HCEC 1CT (cell line): ENCODE data around the gene SH3D21.

Experiments used
- DNase-seq: peaks from one replicate; pipeline ENCODE4 v3.0.0-alpha.2; 2017

SH3D21 gene

DNA sequence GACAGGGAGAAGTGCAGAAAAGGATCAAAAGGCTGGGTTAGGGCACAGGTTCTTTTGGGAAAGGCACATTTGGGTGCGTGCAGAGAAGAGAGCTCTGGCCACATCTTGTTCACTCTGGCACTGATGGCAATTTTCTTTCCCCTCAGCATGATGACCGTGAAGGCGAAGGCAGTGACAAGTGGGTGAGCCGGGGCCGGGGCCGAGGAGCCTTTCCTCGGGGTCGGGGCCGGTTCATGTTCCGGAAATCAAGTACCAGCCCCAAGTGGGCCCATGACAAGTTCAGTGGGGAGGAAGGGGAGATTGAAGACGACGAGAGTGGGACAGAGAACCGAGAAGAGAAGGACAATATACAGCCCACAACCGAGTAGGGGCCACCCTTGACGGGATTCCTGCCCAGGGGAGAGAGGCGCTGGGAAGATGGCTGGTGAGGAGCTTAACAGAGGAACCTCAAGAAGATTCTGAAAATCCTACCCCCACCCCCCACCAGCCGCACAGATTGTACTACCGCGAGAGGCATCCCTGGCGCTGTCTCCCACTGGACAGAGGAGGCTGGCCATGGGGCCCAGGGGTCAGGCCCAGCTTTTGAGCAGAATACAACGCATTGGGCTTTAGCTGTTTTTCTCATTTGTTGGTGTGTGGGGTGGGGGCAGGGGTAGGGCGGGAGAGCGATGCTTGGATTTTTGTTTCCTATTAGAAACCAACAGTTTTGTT is 2.4 kb upstream of the SH3D21 start:
- no peak for DNase-seq

DNA sequence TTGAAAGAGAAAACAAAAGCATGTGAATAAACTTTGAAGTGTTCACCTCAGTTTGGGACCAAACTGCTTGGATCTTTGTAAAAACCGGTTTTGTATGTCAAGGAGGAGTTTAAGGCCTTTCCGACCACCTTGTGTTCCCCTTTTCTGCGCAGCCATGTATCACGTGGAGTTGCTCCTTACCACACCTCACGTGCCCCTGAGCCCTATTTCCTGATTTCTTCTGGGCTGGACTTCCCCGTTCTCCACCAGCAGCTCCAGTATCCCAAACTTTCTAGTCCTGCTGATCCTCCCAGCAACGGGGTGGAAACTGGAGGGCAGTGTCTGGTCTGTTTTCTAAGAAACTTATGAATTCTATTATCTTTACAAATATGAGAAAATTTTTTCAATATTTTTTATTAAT is 1.6 kb upstream of the SH3D21 start:
- DNase-seq, result no peak

DNA sequence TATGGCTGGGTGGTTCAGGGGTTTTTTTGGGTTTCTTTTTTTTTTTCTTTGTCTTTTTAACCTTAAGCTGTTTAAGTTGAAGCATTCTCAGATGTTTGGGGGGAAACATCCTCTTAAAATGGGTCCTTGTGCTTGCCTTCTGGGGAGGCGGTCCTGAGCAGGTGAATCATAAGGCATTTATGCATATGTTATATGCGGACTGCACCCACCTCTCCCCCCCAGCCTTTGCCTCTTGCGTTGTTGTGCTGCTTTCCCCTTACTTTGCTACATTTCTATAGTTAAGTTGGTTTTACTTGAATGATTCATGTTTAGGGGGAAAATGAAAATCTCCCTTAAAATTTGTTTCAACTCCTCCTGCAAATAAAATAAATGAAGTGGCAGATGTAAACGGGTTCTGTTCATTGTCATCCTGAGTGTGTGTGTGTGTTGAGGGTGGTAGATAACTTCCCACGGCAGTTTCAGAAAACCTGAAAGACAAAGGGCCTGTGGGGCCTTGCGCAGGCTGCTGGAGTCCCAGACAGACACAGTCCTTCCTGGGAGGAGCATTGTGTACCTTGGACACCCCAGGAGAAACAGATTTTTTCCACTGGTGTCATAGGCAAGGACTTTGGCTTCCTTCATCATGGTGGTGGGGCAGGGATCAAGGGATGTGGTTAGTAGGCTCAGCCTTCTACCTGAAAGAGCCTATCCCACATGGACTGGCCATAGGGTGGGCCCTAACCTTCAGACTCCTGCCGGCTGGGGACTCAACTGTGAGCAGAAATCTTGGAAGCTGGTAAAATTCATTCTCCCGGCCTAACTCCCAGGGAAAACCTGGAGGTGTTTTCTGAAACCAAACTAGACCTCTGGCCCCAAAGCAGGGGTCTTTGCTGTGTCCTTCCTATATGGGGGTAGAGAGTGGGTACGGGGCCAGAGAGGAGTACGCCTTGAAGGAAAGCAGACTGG is 926 bp upstream of the SH3D21 start:
- no peak for DNase-seq

DNA sequence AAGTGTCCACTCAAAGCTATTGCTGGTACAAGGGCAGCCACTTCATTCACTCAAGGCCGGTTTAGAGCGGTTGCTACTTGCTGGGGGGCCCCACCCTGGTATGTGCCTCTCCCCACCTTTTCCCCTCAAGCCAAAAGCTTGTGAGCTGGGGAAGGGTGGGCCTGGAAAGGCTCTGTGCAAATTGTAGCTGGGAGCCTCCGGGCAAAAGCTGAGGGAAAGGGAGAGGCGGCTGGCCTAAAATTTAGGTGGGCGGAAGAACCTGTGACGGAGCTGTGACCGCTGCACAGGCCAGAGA is 306 bp upstream of the SH3D21 start:
- DNase-seq, result no peak

DNA sequence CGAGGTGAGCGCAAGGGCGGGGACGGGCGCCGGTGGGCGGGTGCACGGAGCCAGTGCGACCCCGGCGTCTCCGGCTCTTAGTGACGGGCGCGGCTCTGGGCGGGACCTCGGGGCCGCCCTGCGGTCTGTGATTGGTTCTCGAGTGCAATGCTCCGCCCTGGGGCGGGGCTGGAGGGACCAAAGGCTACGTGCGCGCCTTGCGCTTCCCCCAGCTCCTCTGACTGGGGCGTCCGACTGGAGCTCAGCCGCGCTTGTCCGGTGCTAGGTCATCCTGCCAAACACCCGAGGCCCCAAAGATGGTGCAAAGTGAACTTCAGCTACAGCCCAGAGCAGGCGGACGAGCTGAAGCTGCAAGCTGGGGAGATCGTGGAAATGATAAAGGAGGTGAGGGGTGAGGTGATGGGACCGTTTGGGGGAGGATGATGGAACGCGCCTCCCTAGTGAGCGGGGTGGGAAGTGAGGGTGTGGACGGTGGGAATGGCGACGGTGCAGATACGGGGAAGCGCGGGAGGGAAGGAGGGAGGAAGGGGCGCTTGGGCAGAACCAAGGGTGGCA is 811 bp downstream of the SH3D21 start:
- DNase-seq, result peak; percentile 91

DNA sequence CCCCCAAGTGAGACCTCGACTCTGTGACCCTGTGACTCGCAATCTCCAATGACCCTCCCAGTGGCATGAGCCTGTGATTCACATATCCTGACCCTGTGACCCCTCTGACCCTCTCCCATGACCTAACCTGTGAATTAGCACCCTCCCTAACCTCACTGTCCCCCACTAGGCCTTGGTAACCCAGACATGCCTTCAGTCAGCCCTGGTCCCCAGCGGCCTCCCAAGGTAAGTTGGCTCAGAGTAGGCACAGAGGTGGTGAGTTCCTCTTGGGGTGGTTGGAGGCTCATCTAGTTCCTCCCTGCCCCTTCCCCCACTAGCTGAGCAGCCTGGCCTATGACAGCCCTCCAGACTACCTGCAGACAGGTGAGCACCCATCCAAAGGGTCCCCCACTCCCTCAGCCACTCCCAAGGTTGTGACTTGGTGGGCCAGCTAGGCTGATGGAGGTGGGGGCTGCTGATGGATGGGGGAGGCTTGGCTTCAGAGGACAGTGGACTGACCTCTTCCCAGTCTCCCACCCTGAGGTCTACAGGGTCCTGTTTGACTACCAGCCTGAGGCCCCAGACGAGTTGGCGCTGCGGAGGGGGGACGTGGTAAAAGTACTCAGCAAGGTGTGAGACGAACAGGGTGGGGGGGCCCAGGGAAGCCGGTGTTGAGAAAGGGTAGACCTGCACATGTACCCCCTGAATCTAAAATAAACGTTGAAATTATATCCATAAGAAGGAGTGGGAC is 1.6 kb downstream of the SH3D21 start:
- DNase-seq, result no peak

DNA sequence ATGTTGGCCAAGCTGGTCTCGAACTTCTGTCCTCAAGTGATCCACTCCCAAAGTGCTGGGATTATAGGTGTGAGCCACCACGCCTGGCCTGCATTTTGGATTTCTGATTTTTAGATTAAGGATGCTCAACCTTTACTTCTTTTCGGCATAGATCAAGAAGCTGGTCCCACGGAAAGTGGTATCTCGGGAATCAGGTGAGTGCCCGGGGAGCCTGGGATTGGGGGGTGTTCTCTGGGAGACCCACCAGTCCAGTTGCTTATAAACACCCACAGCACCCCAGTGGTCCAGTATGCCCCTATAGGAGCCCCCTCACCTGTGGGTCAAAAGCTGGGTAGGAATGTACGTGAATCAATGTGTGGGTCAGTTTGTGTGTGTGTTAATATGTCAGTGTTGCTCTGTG is 3.2 kb downstream of the SH3D21 start:
- no peak for DNase-seq

DNA sequence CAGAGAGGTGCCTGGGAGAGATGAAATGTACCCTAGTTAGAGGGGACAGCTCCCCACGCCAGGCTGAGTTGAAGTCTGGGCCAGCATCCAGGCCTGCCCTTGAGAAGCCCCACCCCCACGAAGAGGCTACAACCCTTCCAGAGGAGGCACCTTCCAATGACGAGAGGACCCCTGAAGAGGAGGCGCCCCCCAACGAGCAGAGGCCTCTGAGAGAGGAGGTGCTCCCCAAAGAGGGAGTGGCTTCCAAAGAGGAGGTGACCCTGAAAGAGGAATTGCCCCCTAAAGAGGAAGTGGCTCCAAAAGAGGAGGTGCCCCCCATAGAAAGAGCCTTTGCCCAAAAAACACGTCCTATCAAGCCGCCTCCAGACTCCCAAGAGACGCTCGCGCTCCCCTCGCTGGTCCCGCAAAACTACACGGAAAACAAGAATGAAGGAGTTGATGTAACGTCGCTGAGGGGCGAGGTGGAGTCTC is 14.2 kb downstream of the SH3D21 start:
- DNase-seq, result no peak

DNA sequence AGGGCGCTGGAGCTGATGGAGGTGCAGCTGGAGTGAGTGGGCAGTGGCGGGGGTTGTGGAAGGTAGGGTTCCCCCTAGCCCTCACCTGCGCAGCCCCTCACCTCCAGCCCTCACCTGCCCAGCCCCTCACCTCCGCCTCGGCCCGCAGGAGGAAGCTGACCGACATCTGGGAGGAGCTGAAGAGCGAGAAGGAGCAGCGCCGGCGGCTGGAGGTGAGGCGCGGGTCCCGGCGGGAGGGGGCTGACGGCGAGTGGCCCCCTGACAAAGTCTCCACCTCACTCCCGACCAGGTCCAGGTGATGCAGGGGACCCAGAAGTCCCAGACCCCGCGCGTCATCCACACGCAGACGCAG is 14.6 kb downstream of the SH3D21 start:
- DNase-seq, result no peak

DNA sequence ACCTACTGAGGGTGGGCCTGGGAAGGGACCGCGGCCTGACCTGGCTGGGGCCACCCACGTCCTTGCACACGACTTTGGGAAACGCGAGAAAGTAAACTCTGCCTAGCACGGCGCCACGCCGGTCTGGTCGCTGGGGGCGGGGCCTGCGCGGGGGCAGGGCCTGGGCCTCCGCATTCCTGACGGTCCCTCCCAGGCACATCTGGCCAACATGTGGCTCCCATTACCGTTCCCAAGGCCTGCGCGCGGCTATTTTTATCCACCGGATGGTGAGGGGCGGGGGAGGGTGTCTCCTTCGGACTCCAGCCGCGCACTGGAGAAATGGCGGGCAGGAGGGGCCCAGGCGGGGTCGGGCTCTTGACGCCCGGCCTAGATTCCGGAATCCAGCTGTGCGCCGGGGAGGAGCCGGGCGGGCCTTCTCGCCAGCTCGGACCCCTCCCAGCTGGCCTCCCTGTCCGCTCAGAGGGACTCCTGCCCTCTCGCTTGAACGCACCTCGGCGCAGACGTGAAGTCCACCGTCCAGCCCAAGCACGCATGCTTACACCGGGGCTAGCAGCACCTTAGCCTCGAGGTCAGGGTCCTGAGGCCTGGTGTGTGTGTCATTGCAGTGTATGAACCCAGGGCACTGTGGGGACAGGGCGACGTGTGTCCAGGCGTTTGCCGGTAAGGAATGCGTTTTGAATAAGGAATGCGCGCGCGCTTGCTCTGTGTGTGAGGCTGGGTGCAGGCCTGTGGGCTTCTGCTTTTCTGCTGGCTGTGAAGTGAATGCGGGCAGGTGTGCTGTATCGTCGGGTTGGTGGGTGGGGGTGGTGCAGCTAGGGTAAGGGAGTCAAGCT is 15.2 kb downstream of the SH3D21 start:
- DNase-seq, result peak; percentile 95

DNA sequence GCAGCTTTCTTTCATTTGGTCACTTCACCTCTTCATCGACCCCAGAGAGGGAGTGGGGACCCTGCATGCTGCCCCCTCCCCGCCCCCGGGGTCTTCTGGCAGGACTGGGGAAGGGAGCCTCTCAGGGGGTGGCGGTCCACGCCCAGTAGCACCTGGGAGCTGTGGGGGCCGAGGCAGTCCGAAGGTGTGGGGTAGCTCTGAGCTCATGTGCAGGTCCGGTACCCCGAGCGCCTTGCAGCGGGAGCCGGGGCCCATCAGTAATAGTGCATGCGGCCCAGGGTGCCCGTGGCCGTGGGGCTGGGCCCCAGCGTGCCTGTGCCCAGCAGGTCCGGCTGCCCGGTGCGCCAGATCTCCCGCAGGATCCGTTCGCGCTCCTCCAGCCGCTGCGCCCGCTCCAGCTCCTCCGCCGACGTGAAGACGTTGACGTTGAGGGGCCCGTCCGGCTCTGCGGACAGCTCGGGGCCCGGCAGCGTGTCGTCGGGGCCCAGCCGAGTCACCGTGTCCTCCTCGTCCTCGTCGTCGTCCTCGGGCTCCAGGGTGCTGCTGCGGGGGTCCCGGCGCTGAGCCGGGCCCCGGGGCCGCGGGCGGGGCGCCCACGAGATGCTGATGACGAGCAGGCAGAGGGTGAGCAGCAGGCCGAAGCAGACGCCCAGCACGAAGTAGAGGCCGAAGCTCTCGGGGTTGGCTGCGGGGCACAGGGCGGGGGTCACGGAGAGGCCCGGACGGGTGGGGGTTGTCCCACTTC is 16.0 kb downstream of the SH3D21 start:
- peak; percentile 51 for DNase-seq

DNA sequence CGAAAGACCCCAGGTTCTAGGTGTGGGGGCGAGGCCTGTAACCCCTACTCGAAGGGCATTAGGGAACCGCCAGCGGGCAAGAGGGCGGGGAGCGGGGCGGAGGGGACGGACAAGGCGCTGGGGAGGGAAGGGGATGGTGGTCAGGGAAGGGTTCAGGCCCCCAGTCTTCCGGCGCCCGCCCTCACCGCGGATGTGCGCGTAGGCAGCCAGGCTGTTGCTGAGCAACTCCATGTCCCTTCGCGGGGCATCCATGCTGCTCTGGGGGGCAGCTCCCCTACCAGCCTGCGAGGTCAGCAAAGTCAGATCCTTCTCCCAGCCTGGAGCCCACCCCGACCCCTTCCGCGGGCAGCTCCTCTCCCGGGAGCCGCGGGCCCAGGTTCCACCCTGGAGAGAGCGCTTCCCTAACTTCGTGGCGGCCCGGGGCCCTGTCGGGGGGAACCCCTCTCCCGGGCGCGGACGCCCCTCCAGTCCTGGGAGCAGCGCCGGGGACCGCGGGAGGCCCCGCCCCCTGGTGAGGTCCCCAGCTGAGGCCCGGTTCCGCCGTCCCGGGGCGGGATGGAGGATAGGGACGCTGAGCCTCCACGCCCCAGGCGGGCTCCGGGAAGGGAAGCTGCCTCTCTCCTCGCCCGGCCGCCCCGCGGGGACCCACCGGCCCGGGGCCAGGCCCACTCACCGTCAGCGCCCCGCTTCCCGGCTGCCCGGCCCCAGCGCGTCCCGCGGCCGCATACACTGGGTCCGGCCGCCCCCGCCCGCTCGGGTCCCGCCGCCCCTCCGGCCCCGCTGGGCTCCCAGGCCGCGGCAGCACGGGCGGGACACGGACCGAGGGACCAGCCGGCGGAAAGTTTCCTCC is 16.8 kb downstream of the SH3D21 start:
- peak; percentile 66 for DNase-seq

DNA sequence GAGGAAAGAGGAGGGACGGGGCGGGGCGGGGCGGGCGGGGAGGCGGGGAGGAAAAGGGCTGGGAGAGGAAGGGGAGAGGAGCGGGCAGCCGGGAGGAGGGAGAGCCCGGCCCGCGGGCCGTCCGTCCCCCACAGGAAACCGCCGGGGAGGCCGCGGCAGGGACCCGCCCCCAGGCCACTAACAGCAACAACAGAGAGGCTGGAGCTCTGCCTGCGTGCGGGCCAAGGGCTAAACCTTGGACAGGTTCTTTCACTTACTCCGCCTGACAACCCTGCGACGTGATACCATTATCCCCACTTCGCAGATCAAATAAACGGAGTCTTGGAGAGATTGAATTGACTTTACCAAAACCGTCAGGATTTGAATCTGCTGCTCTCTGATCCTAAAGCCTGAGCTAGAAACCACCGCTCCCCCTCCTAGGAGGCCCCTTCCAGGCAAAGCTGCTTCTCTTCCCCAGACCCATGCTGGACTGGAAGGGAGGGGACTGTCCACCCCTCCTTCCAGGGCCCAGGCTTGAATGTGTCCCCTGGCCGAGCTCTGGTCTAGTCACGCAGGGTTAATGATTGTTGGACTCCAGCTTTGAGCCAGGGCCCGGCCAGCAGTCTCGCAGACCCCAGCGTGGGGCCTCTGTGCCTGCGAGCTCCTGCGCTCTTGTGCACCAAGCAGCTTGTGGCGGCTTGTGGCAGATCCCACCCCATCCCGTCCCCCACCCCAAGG is 17.6 kb downstream of the SH3D21 start, which contains the start of gene EVA1B:
EVA1B (minus strand) TSS at position 10 of the 717 bp plus-strand sequence. CDS start 608 bp downstream, outside the sequence.
- DNase-seq, result peak; percentile 78

DNA sequence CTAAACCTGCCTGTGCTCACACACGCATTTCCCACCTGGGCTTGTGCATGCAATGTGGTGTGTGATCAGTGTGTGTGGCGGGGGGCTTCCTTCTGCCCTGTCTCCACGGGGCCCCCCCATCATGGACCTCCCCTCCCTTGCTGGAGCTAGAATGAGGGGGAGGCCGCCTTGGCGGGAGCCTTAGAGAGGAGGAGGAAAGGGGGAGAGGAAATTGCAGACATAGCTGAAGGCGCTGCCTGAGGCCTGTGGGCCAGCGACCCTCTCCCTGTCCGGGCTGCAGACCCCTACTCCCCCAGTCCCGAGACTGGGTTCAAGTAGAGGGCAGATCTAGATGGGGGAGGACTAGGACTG is 18.2 kb downstream of the SH3D21 start:
- DNase-seq, result no peak

DNA sequence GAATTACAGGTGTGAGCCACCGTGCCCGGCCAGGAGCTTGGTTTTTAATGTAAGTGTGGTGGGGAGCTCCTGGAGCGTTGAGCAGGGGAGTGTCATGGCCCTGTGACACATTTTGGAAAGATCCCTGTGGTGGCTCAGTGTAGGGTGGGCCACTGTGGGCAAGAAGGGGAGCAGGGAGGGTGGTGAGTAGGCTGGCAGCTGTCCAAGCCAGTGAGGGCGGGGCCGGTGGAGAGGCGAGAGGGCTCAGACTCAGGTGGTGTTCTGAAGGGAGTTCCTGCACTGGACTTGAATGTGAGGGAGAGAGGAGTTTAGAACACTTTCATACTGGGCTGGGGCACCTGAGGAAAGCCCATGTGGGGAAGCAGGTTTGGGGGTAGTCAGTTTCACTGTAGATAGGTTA is 20.3 kb downstream of the SH3D21 start:
- DNase-seq, result no peak

DNA sequence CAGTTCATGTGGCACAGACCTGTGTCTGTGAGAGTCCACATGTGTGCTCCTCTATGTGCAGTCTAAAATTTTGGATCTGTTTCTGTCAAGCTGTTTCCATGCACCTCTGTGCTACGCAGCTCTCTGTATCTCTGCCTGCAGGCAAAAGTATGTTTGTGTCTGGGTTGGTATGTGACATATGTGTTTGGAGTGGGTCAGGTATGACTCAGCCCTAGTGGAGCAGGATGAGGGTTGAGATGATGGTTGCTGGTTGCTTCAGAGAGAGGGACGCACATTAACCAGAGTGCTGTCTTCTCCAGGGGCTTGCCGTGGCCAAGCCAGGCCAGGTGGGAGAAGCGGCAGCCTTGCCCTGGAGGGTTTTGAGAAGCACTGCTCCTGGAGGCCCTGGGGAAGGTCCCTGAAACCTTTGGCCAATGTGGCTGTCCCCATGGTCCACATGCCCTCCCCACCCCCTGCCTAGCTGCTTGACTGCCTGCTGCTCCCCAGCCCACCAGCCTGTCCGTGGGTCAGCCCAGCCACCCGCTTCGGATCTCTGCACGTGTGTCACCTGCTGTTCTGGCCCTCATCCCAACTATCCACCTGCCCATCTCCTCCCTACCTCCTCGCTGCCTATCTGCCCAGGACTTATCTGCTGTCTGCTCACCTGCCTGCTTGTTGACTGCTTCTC is 21.4 kb downstream of the SH3D21 start:
- peak; percentile 40 for DNase-seq

DNA sequence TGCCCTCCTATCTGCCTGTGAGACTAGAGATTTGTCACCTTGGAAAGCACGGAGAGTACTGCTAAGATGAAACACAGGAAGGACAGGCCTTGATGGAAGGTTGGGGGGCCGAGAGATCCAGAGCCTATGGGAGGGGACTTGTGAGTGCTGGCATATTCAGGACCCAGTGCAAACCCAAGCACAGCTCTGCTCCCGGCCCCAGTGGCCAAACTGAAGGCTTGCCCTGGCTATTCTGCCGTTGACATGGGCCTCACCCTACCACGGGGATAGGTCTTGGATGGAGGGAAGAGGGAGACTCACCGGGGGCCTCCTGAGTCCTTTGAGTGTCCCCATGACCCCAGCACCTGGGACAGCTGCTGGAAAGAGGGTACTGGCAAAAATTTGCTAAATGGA is 21.9 kb downstream of the SH3D21 start:
- no peak for DNase-seq

DNA sequence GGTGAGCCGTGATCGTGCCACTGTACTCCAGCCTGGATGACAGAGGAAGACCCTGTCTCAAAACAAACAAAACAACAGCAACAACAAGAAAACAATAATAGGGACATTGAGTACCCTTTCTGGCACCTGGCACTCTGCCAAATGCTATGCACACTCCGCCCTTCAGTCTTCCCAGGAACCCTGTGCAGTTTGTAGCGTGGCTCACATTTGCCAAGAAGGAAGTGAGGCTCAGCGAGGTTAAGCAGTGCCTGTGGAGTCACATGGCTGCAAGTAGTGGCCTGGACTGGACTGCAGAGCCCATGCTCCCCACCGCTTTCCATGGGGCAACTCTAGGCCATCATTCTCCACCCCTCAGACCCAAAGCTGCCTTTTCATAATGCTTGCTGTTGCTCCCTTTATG is 22.5 kb downstream of the SH3D21 start:
- no peak for DNase-seq

DNA sequence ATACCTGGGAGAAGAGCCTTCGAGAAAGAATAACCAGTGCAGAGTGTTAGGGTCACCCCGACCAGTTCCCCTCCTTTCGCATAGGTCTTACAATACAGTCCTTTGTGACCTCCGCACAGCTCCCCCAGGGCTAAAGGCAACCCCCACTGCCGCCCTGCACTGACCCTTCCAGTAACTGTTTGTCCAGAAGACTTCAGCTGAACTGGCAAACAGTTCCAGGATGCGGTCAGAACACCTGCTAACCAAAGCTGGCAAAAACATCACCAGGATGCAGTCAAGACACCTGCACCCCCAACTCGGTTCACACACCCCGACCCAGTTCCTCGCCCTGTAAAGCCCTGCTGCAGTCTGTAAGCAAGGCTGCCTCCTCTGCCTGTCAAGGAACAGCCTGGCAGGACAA is 23.6 kb downstream of the SH3D21 start:
- DNase-seq, result no peak
